MCF 10A (cell line): Measurements from ENCODE around the gene LONP1. TPM values are rescaled to one million over a fixed set of nuclear protein-coding genes. Genes with fewer than 3 reads are reported as not detected.

Experiments used
- BruUV-seq: library from RNA; stranded (reverse); fragments of 400-500 nt; replicated peaks from 2 replicates; lab custom pipeline; 2021; lab: Mats Ljungman, UMichigan
- CTCF ChIA-PET: fragments of 300-600 bp; sonication (Branson Sonifier 250); formaldehyde crosslinking; extraction: SDS; loops from one replicate; lab custom pipeline; 2021; ENCODE audit warnings: antibody characterized with exemption, inconsistent platforms; lab: Yijun Ruan, JAX
- POLR2A ChIA-PET: fragments of 300-600, 350-650 bp; sonication (Branson Sonifier 250); formaldehyde crosslinking; extraction: SDS; loops from one replicate; lab custom pipeline; 2020; ENCODE audit warnings: antibody characterized with exemption, inconsistent platforms; lab: Yijun Ruan, JAX
- DNase-seq: peaks from one replicate; pipeline ENCODE4 v3.0.0-alpha.2; 2018; ENCODE audit not compliant: unreplicated experiment
- H3K27ac Mint-ChIP-seq: one replicate; pipeline ENCODE4 v1.8.0; 2022; ENCODE audit warnings: mild to moderate bottlenecking, low read depth, mixed read lengths; ENCODE audit not compliant: unreplicated experiment
- H3K27me3 Mint-ChIP-seq: one replicate; pipeline ENCODE4 v1.8.0; 2022; ENCODE audit warnings: mixed read lengths; ENCODE audit not compliant: insufficient read depth, unreplicated experiment
- H3K36me3 Mint-ChIP-seq: one replicate; pipeline ENCODE4 v1.8.0; 2022; ENCODE audit warnings: mild to moderate bottlenecking, moderate library complexity, mixed read lengths; ENCODE audit not compliant: insufficient read depth, unreplicated experiment
- H3K4me1 Mint-ChIP-seq: one replicate; pipeline ENCODE4 v1.8.0; 2022; ENCODE audit warnings: mixed read lengths; ENCODE audit not compliant: insufficient read depth, unreplicated experiment
- H3K4me3 Mint-ChIP-seq: one replicate; pipeline ENCODE4 v1.8.0; 2022; ENCODE audit warnings: mild to moderate bottlenecking, moderate library complexity, mixed read lengths; ENCODE audit not compliant: unreplicated experiment
- H3K9me3 Mint-ChIP-seq: one replicate; pipeline ENCODE4 v1.8.0; 2022; ENCODE audit warnings: mixed read lengths; ENCODE audit not compliant: unreplicated experiment
- CTCF ChIP-seq: fragments of 200-600 bp; IDR thresholded peaks from one replicate; pipeline ENCODE4 v1.8.0; 2022; ENCODE audit warnings: antibody characterized with exemption, mild to moderate bottlenecking; ENCODE audit not compliant: unreplicated experiment
- intact Hi-C: fragments of 100-400 bp; cut with micrococcal nuclease; formaldehyde crosslinking; loops from 2 replicates; pipeline ENCODE4 v1.14.1; 2022
- total RNA-seq: library from RNA; stranded (reverse); gene quantifications from 2 replicates; pipeline ENCODE4 v1.2.3, GENCODE V29; 2022

Gene LONP1
- total RNA-seq, 1 experiment from 2014 or later, result 219 TPM

- no peak for TF ChIP-seq CTCF
- Mint-ChIP-seq H3K36me3 (no peaks in the 10 kb centered on the region), H3K27ac (no peak overlapping the region), H3K4me1 (no peaks in the 10 kb centered on the region), H3K9me3 (peaks cover 11% of the 10 kb centered on the region), H3K4me3 (no peak overlapping the region), H3K27me3 (peaks cover 28% of the 10 kb centered on the region)
- DNase-seq, result no peak
- intact Hi-C loops, result no loop called here
- POLR2A ChIA-PET, result no interaction called here
- CTCF ChIA-PET, result no interaction called here
- BruUV-seq, result no TSS peak
Observed at GRCh38 chr19:5762608-5763217, 42.8 kb upstream of the LONP1 start.

- DNase-seq, result no peak
- ChIA-PET POLR2A (interaction anchor here (1.3 kb wide), 1 partner anchor 33 kb away, joined by 3 read pairs; the partner anchor contains the start of genes CATSPERD and LONP1), CTCF (interaction anchor here (0.6 to 0.7 kb wide), 3 partner anchors 64 to 376 kb away, joined by 3 to 4 read pairs (median 3); no protein-coding TSS in a partner anchor)
- no peaks in the 10 kb centered on the region for H3K27me3 Mint-ChIP-seq
- H3K27ac Mint-ChIP-seq, result no peak overlapping the region
- no peaks in the 10 kb centered on the region for H3K9me3 Mint-ChIP-seq
- no TSS peak for BruUV-seq
- TF ChIP-seq CTCF, result no peak
- intact Hi-C loops, result no loop called here
- H3K36me3 Mint-ChIP-seq, result no peaks in the 10 kb centered on the region
- H3K4me1 Mint-ChIP-seq, result no peaks in the 10 kb centered on the region
- H3K4me3 Mint-ChIP-seq, result no peak overlapping the region
Observed at GRCh38 chr19:5753743-5754142, 33.8 kb upstream of the LONP1 start.

- CTCF ChIA-PET, result no interaction called here
Observed at GRCh38 chr19:5751709-5752108, 31.8 kb upstream of the LONP1 start.

More at GRCh38 chr19:5751709-5752108, 31.8 kb upstream of the LONP1 start:
- H3K4me3 Mint-ChIP-seq, result no peak overlapping the region
- H3K27ac Mint-ChIP-seq, result no peak overlapping the region
- DNase-seq, result no peak
- no peaks in the 10 kb centered on the region for H3K27me3 Mint-ChIP-seq
- POLR2A ChIA-PET, result interaction anchor here (1.3 kb wide), 1 partner anchor 39 kb away, joined by 5 read pairs; the partner anchor contains the start of gene DUS3L
- BruUV-seq, result no TSS peak
- no peak for TF ChIP-seq CTCF
- no peaks in the 10 kb centered on the region for H3K4me1 Mint-ChIP-seq
- no peaks in the 10 kb centered on the region for H3K9me3 Mint-ChIP-seq
- no peaks in the 10 kb centered on the region for H3K36me3 Mint-ChIP-seq
- intact Hi-C loops, result no loop called here
